ENCODE results near the gene CACNA1C.

CACNA1C gene

DNA sequence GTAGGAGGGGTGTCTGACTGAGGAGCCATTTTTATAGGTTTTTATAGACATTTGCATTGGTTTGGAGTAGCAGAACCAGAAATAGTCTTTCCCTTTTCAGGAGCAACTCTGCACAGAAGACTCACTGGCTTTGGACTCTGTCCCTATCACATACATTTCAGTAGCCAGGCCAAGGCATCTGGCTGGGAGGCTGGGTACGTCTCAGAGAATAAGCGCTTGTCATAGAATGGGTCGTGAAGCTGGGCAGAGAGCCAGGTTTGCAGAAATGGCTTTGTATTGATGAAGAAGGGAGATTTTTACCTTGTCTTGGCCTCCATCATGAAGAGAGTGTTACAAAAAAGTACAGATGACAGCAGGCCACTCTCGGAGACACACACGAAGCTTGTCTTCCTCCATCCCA lies 98.6 kb downstream of the CACNA1C start:
- Histone ChIP-seq H3K4me1 (ENCODE audit: control insufficient read depth, insufficient read depth, low read length) (peaks cover 39% of the 10 kb centered on the region), H3K36me3 (ENCODE audit: control insufficient read depth, insufficient read depth, low read length, severe bottlenecking) (no peaks in the 10 kb centered on the region), H3K9ac (ENCODE audit: low read length) (no peak overlapping the region), H3K9me3 (ENCODE audit: control insufficient read depth, low read length) (no peaks in the 10 kb centered on the region), H3K27me3 (replicated peaks; ENCODE audit: control insufficient read depth, insufficient read depth, low read length) (no peaks in the 10 kb centered on the region), H3K4me3 (ENCODE audit: low read length) (no peak overlapping the region)
- DNase-seq (ENCODE audit: low read depth): no peak

DNA sequence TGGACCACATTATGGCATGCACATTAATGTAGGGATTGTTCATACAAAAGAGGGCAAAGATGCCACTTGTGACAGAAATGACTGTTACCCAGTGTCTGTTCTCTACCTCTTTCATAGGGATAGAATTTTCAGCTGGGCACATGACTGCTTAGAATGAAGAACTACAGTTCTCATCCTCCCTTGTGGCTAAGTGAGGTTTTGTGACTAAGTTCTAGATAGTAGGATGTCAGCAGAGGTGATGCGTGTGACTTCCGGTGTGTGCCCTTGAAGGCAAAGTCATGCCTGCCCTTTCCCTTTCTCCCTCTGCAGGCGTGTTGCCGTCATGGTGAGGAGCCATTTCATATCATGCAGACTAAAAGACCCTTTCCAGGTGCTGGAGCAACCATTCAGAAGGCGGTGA lies 99.3 kb downstream of the CACNA1C start:
- Histone ChIP-seq H3K27me3 (replicated peaks; ENCODE audit: control insufficient read depth, insufficient read depth, low read length) (no peaks in the 10 kb centered on the region), H3K36me3 (ENCODE audit: control insufficient read depth, insufficient read depth, low read length, severe bottlenecking) (no peaks in the 10 kb centered on the region)

DNA sequence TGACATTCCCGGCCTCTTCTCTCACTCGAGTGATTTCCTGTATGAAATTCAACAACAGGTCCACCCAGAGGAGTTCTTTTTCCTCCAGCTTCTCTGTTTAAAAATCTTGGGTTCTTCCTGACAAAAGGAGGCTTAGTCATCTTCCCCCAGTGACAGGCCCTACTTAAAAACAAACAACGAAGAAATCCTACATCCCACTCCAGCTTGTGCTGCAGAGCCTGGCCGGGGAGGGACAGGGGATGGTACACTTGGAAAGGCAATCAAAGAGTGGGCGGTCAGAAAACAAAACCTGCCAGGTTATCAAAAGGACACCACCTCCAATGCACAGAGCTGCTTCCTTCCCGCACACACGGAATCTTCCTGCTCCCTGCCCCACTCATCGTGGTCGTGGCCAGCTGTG lies 101.3 kb downstream of the CACNA1C start:
- Histone ChIP-seq H3K4me3 (ENCODE audit: low read length) (peak overlapping the region; percentile 34), H3K9me3 (ENCODE audit: control insufficient read depth, low read length) (no peaks in the 10 kb centered on the region)

More for the DNA sequence above, 99.3 kb downstream of the CACNA1C start:
- no peak overlapping the region for H3K9ac ChIP-seq (ENCODE audit: low read length)
- peaks cover 33% of the 10 kb centered on the region for H3K4me1 ChIP-seq (ENCODE audit: control insufficient read depth, insufficient read depth, low read length)
- H3K4me3 ChIP-seq (ENCODE audit: low read length): no peak overlapping the region
- no peaks in the 10 kb centered on the region for H3K9me3 ChIP-seq (ENCODE audit: control insufficient read depth, low read length)
- DNase-seq (ENCODE audit: low read depth): no peak

DNA sequence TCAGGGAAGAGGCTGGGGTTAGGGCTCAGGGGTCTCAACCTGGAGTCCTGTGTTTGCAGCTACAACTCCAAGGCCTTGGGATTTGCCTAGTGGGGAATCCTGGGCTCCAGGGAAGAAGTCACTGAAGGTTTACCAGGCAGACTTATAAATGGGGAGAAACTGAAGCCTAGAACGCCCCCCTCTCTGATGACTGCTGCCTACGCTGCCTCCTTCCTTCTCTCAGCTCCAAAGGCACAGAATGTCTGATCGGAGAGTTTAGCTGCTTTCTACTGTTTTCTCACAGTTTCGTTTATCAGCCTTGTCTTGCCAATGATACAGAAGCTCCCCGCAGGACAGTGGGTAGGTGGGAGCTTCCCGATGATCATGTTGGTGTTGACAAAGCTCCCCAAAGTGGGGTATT lies 101.7 kb downstream of the CACNA1C start:
- peaks cover 24% of the 10 kb centered on the region for H3K4me1 ChIP-seq (ENCODE audit: control insufficient read depth, insufficient read depth, low read length)
- no peak overlapping the region for H3K4me3 ChIP-seq (ENCODE audit: low read length)
- H3K9ac ChIP-seq (ENCODE audit: low read length): peak overlapping the region; percentile 53
- no peaks in the 10 kb centered on the region for H3K36me3 ChIP-seq (ENCODE audit: control insufficient read depth, insufficient read depth, low read length, severe bottlenecking)
- no peak for DNase-seq (ENCODE audit: low read depth)
- no peaks in the 10 kb centered on the region for H3K9me3 ChIP-seq (ENCODE audit: control insufficient read depth, low read length)
- no peaks in the 10 kb centered on the region for H3K27me3 ChIP-seq (replicated peaks; ENCODE audit: control insufficient read depth, insufficient read depth, low read length)

More for the DNA sequence above, 101.3 kb downstream of the CACNA1C start:
- Histone ChIP-seq H3K36me3 (ENCODE audit: control insufficient read depth, insufficient read depth, low read length, severe bottlenecking) (no peaks in the 10 kb centered on the region), H3K9ac (ENCODE audit: low read length) (peak overlapping the region; percentile 53), H3K27me3 (replicated peaks; ENCODE audit: control insufficient read depth, insufficient read depth, low read length) (no peaks in the 10 kb centered on the region), H3K4me1 (ENCODE audit: control insufficient read depth, insufficient read depth, low read length) (peaks cover 28% of the 10 kb centered on the region)
- peak; percentile 59 for DNase-seq (ENCODE audit: low read depth)

DNA sequence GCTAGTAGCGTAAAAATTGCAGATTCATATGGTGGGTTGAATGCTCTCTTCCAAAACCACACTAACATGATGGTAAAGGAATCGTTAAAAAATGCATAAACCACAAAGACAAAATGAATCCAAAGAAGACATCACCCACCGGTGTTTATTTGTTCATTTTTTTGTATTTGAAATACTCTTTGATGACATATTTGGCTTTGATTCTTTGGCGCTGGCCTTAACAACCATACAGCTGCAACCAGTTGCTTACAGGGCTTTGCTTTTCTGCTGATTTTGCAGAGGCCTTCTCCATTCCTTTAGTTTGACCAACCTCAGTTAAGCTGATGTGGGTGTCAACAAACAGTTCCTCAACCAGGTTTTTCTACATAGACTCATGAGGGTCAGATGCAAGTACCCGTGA lies 103.5 kb downstream of the CACNA1C start:
- Histone ChIP-seq H3K36me3 (ENCODE audit: control insufficient read depth, insufficient read depth, low read length, severe bottlenecking) (no peaks in the 10 kb centered on the region), H3K9me3 (ENCODE audit: control insufficient read depth, low read length) (no peaks in the 10 kb centered on the region), H3K27me3 (replicated peaks; ENCODE audit: control insufficient read depth, insufficient read depth, low read length) (no peaks in the 10 kb centered on the region), H3K4me1 (ENCODE audit: control insufficient read depth, insufficient read depth, low read length) (peaks cover 32% of the 10 kb centered on the region), H3K4me3 (ENCODE audit: low read length) (no peak overlapping the region), H3K9ac (ENCODE audit: low read length) (no peak overlapping the region)
- no peak for DNase-seq (ENCODE audit: low read depth)

DNA sequence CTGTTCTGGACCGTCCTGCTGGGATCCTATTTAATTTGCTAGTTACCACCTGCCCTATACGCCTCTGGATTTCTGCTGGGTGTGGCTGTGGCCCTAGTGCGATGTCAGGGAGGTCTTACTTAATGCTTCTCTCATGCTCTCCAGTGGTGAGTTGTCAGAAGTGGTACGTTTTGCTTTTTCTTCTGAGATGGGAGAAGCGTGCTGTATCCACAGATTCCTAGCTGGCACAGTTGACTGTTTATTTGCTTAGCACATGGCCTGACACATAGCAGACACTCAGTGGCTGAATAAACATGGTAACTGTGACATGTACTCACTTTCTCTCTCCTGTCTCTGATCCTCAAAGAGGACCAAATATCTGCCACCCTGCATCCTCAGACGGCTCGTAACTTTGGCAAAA lies 107.3 kb downstream of the CACNA1C start:
- Histone ChIP-seq H3K36me3 (ENCODE audit: control insufficient read depth, insufficient read depth, low read length, severe bottlenecking) (no peaks in the 10 kb centered on the region), H3K4me3 (ENCODE audit: low read length) (no peak overlapping the region), H3K9ac (ENCODE audit: low read length) (peak overlapping the region; percentile 12), H3K27me3 (replicated peaks; ENCODE audit: control insufficient read depth, insufficient read depth, low read length) (no peaks in the 10 kb centered on the region), H3K4me1 (ENCODE audit: control insufficient read depth, insufficient read depth, low read length) (peaks cover 48% of the 10 kb centered on the region), H3K9me3 (ENCODE audit: control insufficient read depth, low read length) (no peaks in the 10 kb centered on the region)
- DNase-seq (ENCODE audit: low read depth): no peak

DNA sequence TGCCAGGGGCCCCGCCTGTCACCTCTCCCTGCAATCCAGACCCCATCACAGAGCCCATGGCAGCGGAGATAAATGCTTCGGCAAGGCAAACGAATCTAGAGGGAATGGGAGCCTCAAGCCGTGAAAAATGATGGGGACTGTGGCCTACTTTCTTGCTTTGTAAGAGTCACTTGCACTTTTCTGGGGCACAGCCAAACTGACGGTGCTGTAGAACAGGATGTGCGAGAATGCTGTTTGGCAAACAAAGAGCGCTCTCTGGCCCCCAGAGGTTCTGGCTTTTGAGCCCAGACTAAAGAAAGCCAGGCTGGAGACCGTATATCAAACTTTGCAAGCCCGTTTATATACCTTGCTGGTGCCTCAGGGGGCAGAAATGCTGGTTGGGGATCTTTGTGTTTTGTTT lies 108.7 kb downstream of the CACNA1C start:
- H3K27me3 ChIP-seq (replicated peaks; ENCODE audit: control insufficient read depth, insufficient read depth, low read length): no peaks in the 10 kb centered on the region
- H3K4me3 ChIP-seq (ENCODE audit: low read length): peak overlapping the region; percentile 21
- no peaks in the 10 kb centered on the region for H3K36me3 ChIP-seq (ENCODE audit: control insufficient read depth, insufficient read depth, low read length, severe bottlenecking)
- H3K4me1 ChIP-seq (ENCODE audit: control insufficient read depth, insufficient read depth, low read length): peaks cover 59% of the 10 kb centered on the region
- peak overlapping the region; percentile 59 for H3K9ac ChIP-seq (ENCODE audit: low read length)
- H3K9me3 ChIP-seq (ENCODE audit: control insufficient read depth, low read length): no peaks in the 10 kb centered on the region
- DNase-seq (ENCODE audit: low read depth): no peak

DNA sequence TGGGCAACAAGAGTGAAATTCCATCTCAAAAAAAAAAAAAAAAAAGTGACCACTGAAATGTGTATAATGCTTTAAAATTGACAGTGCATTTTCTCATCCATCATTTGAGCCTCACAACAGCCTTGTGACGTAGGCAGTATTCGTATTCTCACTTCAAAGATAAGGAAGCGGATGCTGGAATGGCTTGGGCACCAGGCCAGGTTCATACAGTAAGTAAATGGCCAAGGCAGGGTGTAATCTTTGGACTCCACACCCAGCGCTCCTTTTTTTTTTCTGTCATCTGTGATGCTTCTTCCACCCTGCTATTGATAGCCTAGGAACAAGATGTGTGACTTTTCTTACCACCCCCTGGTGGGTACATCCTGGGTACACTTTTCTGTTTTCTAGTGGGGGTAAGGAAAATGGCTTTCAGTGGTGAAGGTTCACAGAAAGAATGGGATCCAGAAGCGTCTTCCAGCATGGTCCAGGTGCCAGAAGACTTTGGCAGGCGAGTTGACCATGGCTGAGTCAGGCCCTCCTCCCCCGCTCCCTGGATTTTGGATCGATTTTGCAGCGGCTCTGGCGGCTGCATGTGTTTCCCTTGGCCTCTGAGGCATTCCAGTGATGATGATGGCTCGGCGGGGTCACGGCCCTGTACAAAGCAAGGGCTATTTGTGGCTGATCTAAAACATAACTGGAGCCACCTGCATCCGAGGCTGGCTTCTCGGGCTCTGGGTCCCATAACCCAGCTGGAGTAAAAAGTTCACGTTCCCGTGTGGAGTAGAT lies 110.6 kb downstream of the CACNA1C start:
- Histone ChIP-seq H3K9me3 (ENCODE audit: control insufficient read depth, low read length) (peaks cover 10% of the 10 kb centered on the region), H3K9ac (ENCODE audit: low read length) (no peak overlapping the region), H3K4me1 (ENCODE audit: control insufficient read depth, insufficient read depth, low read length) (peaks cover 59% of the 10 kb centered on the region), H3K27me3 (replicated peaks; ENCODE audit: control insufficient read depth, insufficient read depth, low read length) (no peaks in the 10 kb centered on the region), H3K4me3 (ENCODE audit: low read length) (no peak overlapping the region), H3K36me3 (ENCODE audit: control insufficient read depth, insufficient read depth, low read length, severe bottlenecking) (no peaks in the 10 kb centered on the region)
- DNase-seq (ENCODE audit: low read depth): peak; percentile 69

DNA sequence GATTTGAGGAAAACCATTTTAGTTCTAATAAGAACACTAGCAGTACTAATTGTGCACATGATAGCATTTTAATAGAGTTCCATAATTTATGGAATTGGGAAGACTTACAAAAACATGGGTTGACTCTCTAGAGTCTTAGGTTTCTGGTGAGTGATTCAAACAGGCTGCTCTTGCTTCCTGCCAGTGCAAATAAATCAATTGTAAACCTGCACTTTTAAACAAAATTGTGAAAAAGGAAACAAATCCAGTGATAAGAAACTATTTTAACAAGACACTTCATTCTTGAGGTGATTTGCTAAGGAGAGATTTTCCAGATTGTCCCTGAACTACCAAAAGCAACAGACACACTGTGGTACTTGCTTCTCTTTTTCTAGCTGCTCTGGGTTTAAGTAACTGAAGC lies 112.2 kb downstream of the CACNA1C start:
- H3K9ac ChIP-seq (ENCODE audit: low read length): peak overlapping the region; percentile 14
- H3K27me3 ChIP-seq (replicated peaks; ENCODE audit: control insufficient read depth, insufficient read depth, low read length): no peaks in the 10 kb centered on the region
- no peak overlapping the region for H3K4me3 ChIP-seq (ENCODE audit: low read length)
- no peak for DNase-seq (ENCODE audit: low read depth)
- peaks cover 10% of the 10 kb centered on the region for H3K9me3 ChIP-seq (ENCODE audit: control insufficient read depth, low read length)
- H3K4me1 ChIP-seq (ENCODE audit: control insufficient read depth, insufficient read depth, low read length): peaks cover 67% of the 10 kb centered on the region
- H3K36me3 ChIP-seq (ENCODE audit: control insufficient read depth, insufficient read depth, low read length, severe bottlenecking): no peaks in the 10 kb centered on the region

DNA sequence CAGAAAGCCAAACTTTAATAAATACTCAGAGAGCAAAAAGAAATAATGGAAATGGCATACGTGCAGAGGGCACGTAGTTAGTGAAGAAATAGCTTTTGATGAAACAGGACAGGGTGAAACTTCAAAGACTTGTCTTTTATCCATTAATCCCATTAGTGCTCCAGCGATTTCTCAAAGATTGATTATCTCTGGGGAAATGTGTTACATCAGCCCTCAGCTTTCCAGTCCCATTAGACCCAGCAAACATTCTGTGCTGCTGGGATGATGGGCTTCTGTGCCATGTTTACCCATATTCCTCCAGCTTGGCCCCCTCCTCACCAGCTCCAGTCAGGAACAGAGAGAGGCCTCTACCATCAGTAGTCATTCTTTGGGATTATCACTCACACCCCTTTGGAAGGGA lies 113.1 kb downstream of the CACNA1C start:
- no peak overlapping the region for H3K9ac ChIP-seq (ENCODE audit: low read length)
- no peaks in the 10 kb centered on the region for H3K27me3 ChIP-seq (replicated peaks; ENCODE audit: control insufficient read depth, insufficient read depth, low read length)
- H3K4me3 ChIP-seq (ENCODE audit: low read length): no peak overlapping the region
- peaks cover 10% of the 10 kb centered on the region for H3K9me3 ChIP-seq (ENCODE audit: control insufficient read depth, low read length)
- peaks cover 70% of the 10 kb centered on the region for H3K4me1 ChIP-seq (ENCODE audit: control insufficient read depth, insufficient read depth, low read length)
- no peaks in the 10 kb centered on the region for H3K36me3 ChIP-seq (ENCODE audit: control insufficient read depth, insufficient read depth, low read length, severe bottlenecking)
- DNase-seq (ENCODE audit: low read depth): no peak

DNA sequence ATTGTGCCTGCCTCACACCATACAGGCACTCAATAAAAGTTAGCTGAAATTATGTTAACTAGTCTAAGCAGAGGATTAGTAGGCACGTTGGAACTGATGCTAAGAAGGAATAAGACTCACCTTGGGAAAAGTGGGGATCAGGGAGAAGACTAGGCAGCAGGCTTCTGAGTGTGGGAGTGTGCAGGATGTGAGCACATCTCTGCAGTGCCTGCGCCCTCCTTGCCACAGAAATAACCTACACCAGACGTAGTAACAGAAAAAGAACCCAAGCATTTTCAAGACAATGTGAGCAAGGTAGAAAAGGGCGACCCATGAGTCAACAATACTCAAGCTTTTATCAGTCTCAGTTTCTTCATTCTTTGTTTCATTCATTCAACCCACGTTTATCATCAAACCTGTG lies 113.9 kb downstream of the CACNA1C start:
- Histone ChIP-seq H3K4me3 (ENCODE audit: low read length) (no peak overlapping the region), H3K36me3 (ENCODE audit: control insufficient read depth, insufficient read depth, low read length, severe bottlenecking) (no peaks in the 10 kb centered on the region), H3K27me3 (replicated peaks; ENCODE audit: control insufficient read depth, insufficient read depth, low read length) (no peaks in the 10 kb centered on the region), H3K4me1 (ENCODE audit: control insufficient read depth, insufficient read depth, low read length) (peaks cover 66% of the 10 kb centered on the region), H3K9ac (ENCODE audit: low read length) (no peak overlapping the region), H3K9me3 (ENCODE audit: control insufficient read depth, low read length) (peaks cover 10% of the 10 kb centered on the region)
- no peak for DNase-seq (ENCODE audit: low read depth)

DNA sequence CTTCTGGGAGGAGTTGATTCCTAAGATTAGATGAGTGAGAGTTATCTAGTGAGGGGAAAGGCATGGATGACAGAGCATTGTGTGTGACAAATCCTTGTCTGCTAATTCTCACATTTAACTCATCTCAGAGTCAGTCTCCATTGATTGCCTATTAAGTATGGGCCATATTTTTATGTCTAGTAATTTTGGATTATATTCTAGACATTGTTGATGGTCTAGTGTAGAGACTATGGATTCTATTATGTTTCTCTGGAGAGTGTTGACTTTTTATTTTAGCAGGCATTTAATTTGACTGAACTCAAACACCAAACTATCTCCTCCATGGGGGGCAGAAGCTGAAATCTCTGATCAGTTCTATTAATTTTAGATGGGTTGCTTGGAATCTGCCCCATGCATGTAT lies 114.4 kb downstream of the CACNA1C start:
- H3K4me3 ChIP-seq (ENCODE audit: low read length): no peak overlapping the region
- no peak for DNase-seq (ENCODE audit: low read depth)
- H3K4me1 ChIP-seq (ENCODE audit: control insufficient read depth, insufficient read depth, low read length): peaks cover 61% of the 10 kb centered on the region
- H3K27me3 ChIP-seq (replicated peaks; ENCODE audit: control insufficient read depth, insufficient read depth, low read length): no peaks in the 10 kb centered on the region
- no peaks in the 10 kb centered on the region for H3K36me3 ChIP-seq (ENCODE audit: control insufficient read depth, insufficient read depth, low read length, severe bottlenecking)
- no peak overlapping the region for H3K9ac ChIP-seq (ENCODE audit: low read length)
- peaks cover 10% of the 10 kb centered on the region for H3K9me3 ChIP-seq (ENCODE audit: control insufficient read depth, low read length)
